HG02884 (cell line): ENCODE data around the gene WNT5B.

Experiments used
- ATAC-seq: cut with Tn5 transposase; IDR thresholded peaks from one replicate; pipeline ENCODE4 v1.9.1; 2021; ENCODE audit warnings: mild to moderate bottlenecking, moderate library complexity; ENCODE audit not compliant: unreplicated experiment

WNT5B gene

DNA sequence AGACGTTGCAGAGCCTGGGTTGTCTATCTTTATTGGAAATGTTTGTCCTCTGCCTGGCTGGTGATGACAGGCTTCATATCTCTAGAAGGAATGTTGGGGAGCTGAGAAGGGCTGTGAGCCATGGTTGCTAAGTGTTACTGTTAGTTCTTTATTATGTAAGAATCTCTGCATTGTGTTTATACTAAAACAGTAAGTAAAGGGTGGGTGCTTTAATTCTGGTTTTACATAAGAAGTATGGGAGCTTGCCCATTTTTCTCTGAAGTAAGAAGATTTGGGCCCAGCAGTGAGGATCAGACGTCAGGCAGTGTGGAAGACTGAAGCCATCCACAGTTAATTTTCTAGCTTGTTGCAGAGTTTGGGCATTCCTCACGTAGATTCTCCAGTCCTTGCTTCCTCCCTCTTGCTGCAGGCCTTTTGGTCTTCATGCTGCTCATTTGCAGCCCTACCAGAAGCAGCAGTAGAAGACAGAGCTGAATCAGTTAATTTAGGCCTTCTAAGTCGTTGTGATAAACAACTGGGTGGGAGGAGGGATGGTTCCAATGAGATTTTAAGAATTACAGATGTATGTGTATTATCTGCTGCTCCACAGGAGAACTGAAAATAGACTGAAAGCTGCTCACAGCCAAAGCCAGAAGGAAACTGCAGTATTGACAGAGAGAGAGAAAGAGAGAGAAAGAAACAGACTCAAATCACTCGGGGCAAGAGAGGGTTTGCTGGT lies 21.4 kb downstream of the WNT5B start:
- ATAC-seq: no peak

DNA sequence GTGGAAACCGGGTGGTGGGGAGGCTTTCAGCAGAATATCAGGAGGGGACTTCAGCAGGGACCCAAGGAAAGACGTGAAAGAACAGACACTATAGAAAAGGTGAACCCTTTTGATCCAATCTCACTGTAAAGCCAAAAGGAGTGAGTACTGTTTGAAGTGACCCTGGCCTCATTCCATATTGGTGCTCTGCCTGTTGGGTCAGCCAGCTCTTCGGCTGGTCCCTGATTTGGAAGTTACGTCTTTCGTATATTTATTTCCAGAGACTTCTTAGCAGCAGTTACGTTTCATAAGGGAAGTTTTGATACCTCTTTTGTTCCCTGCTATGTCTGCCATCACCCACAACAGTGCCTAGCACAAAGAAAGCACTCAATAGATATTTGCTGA lies 21.9 kb downstream of the WNT5B start:
- ATAC-seq: no peak

DNA sequence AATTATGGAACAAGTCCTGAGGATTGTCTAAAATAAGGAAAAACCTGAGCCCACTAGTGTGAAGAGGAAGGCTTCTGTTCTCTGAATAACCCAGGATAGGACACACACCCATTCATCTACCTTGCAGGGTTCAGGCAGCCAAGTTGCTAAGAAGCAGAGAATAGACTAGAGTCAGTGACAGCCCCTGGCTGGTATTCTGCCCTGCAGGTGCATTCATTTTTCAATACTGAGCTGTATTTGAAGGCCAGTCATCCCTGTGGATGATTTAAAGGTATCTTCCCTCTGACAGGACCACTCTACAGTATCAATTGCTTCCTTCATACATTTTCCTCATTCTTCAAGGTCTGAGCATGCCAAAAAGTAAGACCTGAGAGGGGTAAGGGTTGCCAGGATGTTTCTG lies 22.9 kb downstream of the WNT5B start:
- ATAC-seq: no peak

DNA sequence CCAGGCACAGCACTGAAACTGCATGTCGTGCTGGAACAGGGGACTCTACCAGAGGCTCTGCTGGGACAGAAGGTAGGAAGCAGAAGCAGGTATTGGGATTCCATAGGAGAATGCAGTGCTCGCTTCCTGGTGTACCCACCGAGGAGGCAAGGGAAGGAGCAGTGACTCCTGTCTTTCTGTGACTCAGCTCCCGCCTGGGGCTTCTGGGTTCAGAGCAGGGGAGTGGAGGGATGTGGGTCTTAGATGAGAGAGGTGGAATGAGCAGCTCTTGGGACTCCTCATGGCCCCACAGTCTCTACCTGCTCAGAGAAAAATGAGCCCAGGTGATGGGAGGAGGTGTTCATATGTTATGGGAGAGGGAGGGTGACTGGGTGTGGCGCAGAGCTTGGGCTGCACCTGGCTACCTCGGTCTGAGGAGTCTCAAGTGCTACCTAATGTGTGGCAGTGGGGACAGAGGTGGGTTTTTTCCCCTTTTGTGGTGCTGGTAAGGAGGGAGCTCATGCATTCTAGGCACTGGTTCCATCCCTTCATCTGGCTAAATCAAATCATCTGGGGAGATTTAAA lies 26.3 kb downstream of the WNT5B start:
- ATAC-seq: no peak

DNA sequence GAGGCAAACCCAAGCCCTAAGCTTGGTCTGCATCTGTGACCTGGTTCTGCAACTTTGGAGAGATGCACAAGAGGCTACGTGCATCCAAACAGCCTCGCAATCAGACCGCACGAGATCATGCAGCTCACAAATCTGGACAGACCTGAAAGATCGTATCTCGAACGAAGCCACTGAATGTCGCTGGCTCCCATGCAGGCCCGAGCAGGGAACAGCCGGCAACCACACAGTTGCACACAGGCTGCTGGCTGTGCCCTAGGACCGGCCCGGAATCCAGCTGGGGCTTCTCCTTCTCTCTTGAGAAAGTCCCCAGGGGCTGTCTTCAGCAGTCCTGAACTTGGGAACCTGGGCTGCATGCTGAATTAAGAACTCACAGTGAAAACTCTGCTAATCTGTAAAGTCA lies 27.9 kb downstream of the WNT5B start:
- no peak for ATAC-seq

DNA sequence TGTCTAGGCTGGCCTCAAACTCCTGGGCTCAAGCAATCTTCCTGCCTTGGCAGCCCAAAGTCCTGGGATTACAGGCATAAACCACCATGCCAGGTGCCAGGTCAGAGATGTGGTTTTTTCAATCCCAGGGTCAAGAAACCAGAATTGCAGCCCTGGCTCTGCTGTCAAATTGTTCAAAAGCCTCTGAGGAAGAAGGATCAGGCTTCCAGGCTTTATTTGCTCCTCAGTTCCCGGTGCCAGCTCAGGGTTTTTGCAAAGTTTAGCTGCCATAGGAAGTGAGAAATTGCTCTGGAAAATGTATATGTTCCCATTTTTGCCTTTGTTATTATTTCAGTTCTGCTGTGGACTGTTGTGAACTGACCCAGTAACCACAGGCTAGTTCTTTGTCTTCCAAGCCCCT lies 28.7 kb downstream of the WNT5B start:
- no peak for ATAC-seq

DNA sequence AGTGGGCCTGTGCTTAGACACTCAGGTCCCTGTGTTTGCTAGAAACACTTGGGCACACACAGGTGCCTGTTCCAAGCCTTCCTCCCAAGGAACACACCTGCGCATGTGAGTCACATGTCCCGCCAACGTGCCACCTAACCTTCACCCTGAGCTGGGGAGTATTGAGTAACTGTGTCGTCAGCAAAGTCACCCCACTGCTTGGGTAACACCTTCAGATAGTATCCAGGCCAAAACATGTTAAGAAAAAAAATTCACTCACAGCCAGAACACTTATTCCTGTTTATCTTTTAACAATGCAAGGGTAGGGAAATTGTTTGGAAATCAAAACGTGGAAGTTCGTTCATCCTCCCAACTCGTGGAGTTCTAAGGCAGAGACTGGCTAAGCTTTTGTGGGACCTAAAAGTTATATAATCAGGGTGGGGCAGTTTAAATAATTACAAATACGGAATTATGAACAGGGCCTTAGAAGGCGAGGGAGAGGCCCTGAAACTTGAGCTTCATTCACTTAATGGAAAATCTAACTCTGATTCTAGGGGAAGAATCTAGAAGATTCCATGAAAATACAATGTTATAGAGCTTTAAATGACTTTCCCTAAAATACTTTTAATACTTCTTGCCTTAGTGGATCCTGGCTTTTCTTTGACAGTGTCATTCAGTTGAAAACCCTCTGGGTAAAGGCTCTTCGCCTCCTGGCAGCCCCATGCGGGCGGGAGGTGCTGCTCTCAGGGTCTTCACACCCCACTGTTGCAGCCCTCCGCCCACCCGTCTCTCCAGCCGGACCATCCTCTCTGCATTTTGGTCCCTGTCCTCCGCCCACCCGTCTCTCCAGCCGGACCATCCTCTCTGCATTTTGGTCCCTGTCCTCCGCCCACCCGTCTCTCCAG lies 31.5 kb downstream of the WNT5B start:
- no peak for ATAC-seq

DNA sequence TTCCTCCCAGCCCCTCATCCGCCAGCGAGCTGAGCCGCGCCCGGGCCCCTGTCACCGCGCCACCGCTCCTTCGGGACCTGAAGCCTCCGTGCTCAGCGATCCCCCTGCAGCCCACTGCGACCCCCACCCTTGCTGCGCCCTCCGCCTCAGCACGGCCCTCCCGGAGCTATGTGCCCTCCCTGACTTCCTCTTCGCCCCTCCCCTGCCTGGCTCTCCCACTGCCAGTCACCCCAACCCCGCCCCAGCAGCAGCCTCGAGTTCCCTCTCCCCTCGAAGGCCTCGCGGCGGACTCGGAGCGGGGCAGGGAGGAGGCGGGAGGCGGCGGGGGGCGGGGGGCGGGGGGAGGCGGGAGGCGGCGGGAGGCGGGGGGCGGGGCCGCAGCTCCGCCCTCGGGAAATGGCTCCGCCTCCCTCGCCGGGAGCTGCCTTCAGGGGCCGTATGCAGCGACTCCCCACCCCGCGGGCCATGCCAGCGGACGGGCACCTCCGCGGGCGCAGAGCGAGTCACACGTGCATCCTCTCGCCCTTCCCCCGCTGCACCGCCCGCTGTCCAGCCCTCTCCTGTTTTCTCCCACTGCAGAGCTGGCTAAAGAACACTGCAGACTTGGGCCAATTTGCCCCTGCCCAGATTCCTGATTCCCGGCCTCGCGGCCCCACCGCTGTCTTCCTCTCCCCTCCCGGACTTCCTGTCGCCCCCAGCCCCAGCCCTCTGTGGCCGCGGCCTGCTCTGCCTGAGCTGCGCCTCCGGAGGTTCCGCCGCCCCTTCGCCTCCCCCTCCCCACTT lies 32.7 kb downstream of the WNT5B start:
- no peak for ATAC-seq

DNA sequence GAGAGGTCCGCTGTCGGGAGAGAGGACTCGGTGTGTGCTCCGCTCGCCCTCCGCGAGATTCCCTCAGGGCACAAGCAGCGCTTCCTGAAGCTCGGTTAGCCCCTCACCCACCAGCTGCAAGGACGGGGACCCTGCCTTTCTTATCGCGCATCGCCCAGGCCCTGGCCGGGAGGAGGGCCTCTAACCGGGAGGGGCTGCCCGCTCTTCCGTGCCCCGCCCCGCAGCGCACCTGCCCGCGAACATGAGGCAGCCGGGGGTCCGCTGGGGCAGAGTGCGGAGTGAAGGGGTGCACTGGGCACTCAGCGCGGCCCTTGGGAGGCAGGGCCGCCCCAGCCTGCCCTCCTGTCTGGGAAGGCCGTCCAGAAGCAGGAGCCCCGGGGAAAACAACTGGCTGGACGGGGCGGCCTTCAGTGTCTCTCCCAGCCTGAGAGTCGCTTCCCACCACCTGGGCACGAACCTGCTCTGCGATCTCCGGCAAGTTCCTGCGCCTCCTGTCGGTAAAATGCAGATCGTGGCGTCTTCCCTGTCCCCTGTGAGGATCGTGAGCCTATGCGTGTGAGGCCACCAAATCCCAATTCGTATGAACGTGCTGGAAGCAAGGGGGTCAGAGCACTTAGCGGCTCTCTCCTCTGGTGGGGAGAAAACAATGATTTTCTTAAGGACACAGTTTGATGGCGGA lies 33.9 kb downstream of the WNT5B start:
- no peak for ATAC-seq

DNA sequence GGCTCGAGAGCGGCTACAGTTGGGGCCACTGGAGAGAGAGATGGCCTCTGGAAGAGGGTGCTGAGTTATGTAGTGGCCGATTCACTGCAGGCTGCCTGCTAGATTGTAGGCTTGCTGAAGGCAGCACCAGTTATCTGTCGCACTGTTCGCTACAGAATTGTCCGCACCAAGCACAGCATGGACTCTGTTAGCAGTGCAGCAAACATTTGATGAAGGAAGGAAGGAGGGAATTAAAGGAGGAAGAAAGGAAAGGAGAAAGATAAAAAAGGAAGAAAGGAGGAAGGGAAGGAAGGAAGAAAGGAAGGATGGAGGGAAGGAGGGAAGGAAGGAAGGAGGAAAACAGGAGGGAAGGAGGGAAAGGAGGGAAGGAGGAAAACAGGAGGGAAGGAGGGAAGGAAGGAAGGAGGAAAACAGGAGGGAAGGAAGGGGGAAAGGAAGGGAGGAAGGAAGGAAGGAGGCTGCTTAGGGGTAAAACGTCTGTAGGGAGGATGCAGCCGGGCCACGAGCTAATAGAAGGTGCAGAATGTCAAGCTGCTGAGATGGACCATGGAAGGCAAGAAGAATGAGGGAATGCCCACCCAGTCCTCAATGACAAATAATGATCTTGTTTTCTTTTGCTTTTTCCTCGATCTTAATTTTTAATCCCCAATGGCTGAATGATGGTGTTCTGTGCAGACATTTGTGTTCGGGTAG lies 34.6 kb downstream of the WNT5B start:
- no peak for ATAC-seq

DNA sequence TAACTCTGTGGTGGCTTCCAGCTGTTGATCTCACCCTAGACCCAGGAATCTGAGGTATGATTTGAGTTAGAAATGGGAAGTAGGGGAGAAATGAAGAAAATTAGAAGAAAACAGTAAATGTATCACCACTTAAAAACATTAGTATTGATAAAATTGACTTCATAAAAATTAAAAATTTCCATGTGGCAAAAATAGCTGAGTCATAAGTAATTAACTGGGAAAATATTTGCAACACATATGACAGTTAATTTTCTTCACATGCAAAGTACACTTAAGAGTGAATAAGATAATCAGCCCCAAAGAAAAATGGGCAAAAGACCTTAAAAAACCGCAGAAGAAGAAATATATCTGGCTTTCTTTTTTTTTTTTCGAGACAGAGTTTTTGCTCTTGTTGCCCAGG lies 36.3 kb downstream of the WNT5B start:
- no peak for ATAC-seq

DNA sequence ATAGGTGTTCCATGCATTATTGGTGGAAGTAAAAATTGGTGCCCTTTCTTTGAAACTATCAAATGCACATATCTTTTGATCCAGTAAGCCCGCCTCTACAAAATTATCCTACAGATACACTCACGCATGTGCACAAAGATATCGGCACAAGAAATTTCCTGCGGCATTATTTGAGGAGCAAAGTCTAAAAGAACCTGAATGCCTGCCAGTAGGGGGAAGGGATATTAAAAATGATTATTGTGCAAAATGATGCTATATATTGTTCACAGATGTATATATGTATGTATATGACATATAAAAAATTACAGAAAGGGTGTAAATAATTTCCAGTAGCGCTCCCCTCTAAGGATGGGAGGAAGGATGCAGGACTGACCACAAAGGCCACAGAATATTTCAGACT lies 37.2 kb downstream of the WNT5B start:
- ATAC-seq: no peak

DNA sequence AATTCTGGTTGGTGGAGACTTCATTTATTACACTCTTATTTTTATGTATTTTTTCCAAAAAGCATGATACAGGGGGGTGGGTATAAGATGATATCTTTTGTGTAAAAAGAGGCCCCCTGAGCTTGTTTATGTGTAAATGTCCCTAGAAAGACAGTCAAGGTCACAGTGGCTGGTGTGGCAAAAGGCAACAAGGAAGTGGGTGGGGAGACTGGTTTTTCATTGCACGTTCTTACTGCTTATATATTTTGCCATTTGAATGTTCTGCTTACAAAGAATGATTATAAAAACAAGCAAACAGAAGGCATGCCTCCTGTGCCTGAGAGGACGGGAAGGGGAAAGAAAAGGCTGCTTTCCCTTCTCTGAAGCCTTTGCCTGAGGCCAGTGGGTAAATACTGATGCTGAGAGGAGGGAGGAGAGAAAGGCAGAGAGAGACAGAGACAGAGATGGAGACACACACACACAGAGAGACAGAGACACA lies 37.7 kb downstream of the WNT5B start:
- ATAC-seq: no peak

DNA sequence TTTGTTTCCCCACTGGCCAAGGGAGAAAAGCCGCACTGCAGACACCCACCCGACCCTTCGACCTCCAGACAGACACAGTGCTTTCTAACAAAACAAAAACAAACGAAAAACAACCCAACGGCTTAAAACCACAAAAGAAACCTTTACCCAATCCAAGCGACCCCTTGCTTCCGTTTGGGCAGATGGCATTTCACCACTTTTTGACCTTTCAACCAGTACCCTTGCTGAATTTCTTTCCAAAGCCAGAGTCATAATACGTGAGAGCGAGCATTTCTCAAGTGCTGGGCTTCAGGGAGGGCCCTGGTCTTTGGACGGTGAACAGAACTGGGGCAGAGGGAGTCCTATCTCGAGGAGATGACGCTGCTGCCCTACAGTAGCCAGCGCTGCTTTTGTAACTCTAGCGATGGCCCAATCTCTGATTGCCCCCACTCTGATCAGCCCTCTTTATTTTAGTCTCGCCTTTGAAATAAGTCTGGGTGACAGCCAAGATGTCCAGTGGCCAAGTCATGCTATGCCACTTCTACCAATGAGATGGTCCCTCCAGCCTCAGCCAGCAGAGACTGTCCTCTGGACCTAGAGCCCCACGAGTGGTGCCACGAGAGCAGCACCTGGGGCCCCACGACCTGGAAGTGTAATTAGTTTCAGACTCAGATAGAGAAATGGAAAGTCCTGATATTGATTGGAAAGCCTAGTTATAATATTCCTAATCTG lies 40.0 kb downstream of the WNT5B start:
- ATAC-seq: no peak

DNA sequence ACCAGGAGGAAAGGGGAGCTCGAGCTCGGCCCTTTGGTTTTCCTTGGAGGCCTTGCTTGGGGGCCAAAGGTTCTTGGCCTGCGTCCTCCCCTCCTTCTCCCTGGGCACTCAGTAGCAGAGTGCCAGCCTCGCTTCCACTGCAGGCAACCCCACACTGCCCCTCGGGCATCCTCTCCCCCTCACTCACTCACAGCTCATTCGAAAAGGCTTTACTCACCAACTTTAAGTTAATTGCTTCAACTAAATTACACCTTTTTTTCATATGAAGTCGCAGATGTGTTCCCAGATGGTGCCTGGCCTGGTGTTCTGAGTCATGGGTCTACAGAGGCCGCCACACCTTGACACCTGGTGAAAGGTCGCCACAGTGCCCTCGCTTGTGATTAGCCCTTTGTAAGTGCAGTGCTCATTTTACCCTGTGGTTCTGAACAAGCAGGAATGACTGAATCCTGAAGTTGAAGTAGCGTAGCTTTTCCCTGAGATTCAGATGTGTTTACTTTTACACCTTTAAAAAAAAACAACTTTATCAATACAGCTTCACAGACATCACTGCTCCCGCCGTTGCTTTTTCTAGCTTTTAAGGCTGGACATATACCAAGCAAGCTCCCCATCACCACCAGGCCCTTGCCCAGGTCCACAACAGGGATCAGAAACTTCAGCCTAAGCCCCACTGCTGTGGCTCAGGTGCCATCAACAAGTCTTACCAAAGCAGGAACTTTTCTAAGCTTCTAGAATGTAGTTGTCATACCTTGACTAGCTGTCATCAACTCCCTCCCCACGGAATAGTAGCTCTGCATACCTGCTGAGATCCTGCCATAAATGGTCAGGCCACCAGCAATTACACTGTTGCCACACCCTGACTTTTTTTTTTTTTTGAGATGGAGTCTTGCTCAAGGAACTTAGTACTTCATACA lies 41.6 kb downstream of the WNT5B start:
- no peak for ATAC-seq

DNA sequence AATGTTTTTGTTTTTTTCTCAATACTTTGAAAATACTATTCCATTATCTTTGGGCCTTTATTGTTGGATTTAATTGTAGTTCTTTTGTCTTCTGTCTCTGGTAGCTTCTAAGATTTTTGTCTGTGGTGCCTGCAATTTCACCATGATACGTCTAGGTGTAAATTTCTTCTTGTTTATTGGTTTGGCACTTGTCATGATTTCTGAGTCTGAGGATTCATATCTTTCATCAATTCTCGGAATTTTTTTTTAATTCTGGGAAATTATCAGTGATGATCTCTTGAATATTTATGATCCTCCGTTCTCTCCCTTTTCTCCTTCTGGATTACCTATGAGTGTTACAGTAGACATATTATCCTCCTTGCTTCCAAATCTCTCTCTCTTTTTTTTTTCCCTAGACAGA lies 47.0 kb downstream of the WNT5B start:
- ATAC-seq: no peak

DNA sequence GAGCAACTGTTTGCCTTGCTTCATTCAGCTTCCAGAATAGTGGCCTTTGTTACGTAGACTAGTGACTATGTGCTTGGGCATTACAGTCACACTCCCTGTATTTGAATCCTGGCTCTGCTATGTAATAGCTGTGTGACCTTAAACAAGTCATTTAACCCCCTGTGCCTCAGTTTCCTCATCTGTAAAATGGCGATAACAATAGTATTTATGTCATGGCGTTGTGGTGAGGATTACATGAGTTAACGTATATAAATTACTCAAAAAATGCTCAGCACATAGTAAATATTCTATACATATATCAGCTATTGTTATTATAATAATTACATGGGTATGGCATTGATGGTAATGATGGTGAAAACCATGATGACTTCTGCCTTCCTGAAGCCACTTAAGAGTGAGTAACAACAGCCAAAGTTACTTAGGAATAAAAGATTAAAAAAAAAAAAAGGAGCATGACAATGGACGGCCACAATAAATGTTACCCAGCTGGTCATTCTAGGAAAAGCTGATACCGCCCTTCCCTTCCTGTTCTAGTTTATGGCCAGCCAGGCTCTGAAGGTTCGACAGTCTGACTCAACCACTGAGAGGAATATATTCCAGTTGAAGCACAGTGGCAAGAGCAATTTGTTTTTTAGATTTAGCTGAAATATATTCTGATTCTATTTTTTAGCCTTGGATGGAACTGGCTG lies 51.9 kb downstream of the WNT5B start:
- no peak for ATAC-seq

DNA sequence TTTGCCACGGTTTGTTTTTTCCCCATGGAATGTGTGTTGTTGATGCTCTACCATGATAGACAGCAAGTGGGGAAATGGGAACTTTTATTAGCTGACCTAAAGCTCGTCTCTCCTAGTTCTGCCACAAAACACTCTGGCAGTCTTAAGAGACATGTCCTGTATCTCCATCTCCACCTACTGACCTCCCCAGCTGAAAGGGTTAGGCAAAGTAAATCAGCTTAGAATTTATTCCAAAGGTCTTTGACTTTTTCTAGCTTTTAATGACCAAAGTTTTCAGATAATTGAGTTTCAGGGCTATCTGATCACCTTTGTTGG lies 52.4 kb downstream of the WNT5B start:
- no peak for ATAC-seq
